CD4-positive, alpha-beta T cell (primary cell): Measurements from ENCODE around the gene CPNE4. TPM values are rescaled to one million over a fixed set of nuclear protein-coding genes. Genes with fewer than 3 reads are reported as not detected.

ENCODE experiments used
- ATAC-seq: fragments of 200-7000 bp; cut with Tn5 transposase; one replicate; pipeline ENCODE4 v1.10.0; 2022; ENCODE audit warnings: mild to moderate bottlenecking; ENCODE audit not compliant: poor library complexity
- CTCF ChIA-PET: fragments of 350-600 bp; sonication (Branson Sonifier 250); formaldehyde crosslinking; loops from one replicate; lab custom pipeline; 2021; ENCODE audit warnings: antibody characterized with exemption, inconsistent platforms; lab: Charles Lee
- POLR2A ChIA-PET: fragments of 350-600 bp; sonication (Branson Sonifier 250); formaldehyde crosslinking; loops from one replicate; lab custom pipeline; 2021; ENCODE audit warnings: antibody characterized with exemption, inconsistent platforms; lab: Charles Lee
- DNase-seq, 14 experiments: peaks; one replicate each; pipeline ENCODE4 v3.0.0-alpha.2; 2013 to 2020; ENCODE audit warnings: mixed read lengths in 2 of 14
- H3K27ac ChIP-seq, 2 donors: one replicate each; pipeline versions ENCODE4 v1.5.1 to v1.7.0; 2013; ENCODE audit warnings: low read length in 2 of 2, low read depth in 1 of 2, mild to moderate bottlenecking in 1 of 2
- H3K27me3 ChIP-seq, 2 experiments: 1 replicate in 1 of 2; 2 replicates in 1 of 2; pipeline versions ENCODE4 v1.6.1 to v1.7.0; 2013; ENCODE audit warnings: low read length in 2 of 2, control low read depth in 1 of 2, mild to moderate bottlenecking in 1 of 2, moderate library complexity in 1 of 2; ENCODE audit not compliant: insufficient read depth in 2 of 2, control insufficient read depth in 1 of 2
- H3K36me3 ChIP-seq: one replicate; pipeline ENCODE4 v1.6.1; 2013; ENCODE audit warnings: low read length, control low read depth; ENCODE audit not compliant: insufficient read depth
- H3K4me1 ChIP-seq: one replicate; pipeline ENCODE4 v1.6.1; 2013; ENCODE audit warnings: low read length, control low read depth; ENCODE audit not compliant: insufficient read depth
- H3K4me3 ChIP-seq: one replicate; pipeline ENCODE4 v1.5.1; 2013; ENCODE audit warnings: mild to moderate bottlenecking, low read length, moderate library complexity
- H3K9me3 ChIP-seq, 2 experiments: 1 replicate in 1 of 2; 2 replicates in 1 of 2; pipeline versions ENCODE4 v1.6.1 to v1.7.0; 2013; ENCODE audit warnings: low read length in 2 of 2, mild to moderate bottlenecking in 2 of 2, control low read depth in 1 of 2, moderate library complexity in 1 of 2; ENCODE audit not compliant: control insufficient read depth in 1 of 2, insufficient read depth in 1 of 2
- H3K27ac Mint-ChIP-seq: one replicate; pipeline ENCODE4 v1.8.0; 2020; ENCODE audit warnings: mixed read lengths
- H3K27me3 Mint-ChIP-seq: one replicate; pipeline ENCODE4 v1.8.0; 2021; ENCODE audit warnings: mixed read lengths
- H3K36me3 Mint-ChIP-seq: one replicate; pipeline ENCODE4 v1.8.0; 2021; ENCODE audit warnings: low read depth, mixed read lengths
- H3K4me1 Mint-ChIP-seq: one replicate; pipeline ENCODE4 v1.8.0; 2021; ENCODE audit warnings: low read depth, mixed read lengths
- H3K4me3 Mint-ChIP-seq: one replicate; pipeline ENCODE4 v1.8.0; 2020; ENCODE audit warnings: mild to moderate bottlenecking, mixed read lengths
- H3K9me3 Mint-ChIP-seq: one replicate; pipeline ENCODE4 v1.8.0; 2020; ENCODE audit warnings: mixed read lengths
- CTCF ChIP-seq: fragments of 200-600 bp; IDR thresholded peaks from one replicate; pipeline ENCODE4 v1.8.0; 2022; ENCODE audit warnings: antibody characterized with exemption, mild to moderate bottlenecking
- intact Hi-C, 2 experiments: fragments of 100-400 bp; cut with DNase I in 1 of 2; cut with micrococcal nuclease in 1 of 2; formaldehyde crosslinking; loops; one replicate each; pipeline versions ENCODE4 v1.15.1 to v1.9.0; 2023 to 2025; cut with DNase I, micrococcal nuclease
- total RNA-seq, 174 experiments: library from RNA in 2 of 174; stranded (reverse) in 2 of 174; gene quantifications; one replicate each; pipeline ENCODE4 v1.2.3 and lab custom pipeline; 2021 to 2026

The CPNE4 gene
- total RNA-seq, 2 experiments from 2014 or later, result not detected

- Histone ChIP-seq H3K27me3 (no peaks in the 10 kb centered on the region), H3K9me3 (no peaks in the 10 kb centered on the region), H3K4me1 (peaks cover 16% of the 10 kb centered on the region), H3K36me3 (no peaks in the 10 kb centered on the region), H3K27ac (no peak overlapping the region), H3K4me3 (no peak overlapping the region)
- ChIA-PET CTCF (no interaction called here), POLR2A (no interaction called here)
- TF ChIP-seq CTCF, result no peak
- no peak for ATAC-seq
- H3K4me3 Mint-ChIP-seq, result peak overlapping the region; percentile 1
- no peaks in the 10 kb centered on the region for H3K9me3 Mint-ChIP-seq
- no peak for DNase-seq
- H3K36me3 Mint-ChIP-seq, result peaks cover 23% of the 10 kb centered on the region
- H3K27me3 Mint-ChIP-seq, result no peaks in the 10 kb centered on the region
- H3K4me1 Mint-ChIP-seq, result peaks cover 41% of the 10 kb centered on the region
- intact Hi-C loops, result loop anchor here (10.0 kb wide), 3 partner anchors 121 to 909 kb away; partner anchors contain the start of genes ASTE1 (in 1 of the 2), DNAJC13 (in 1 of the 2), NEK11 (in 1 of the 2) and NUDT16 (in 1 of the 2)
- no peak overlapping the region for H3K27ac Mint-ChIP-seq
These were observed 529.4 kb downstream of the CPNE4 start for GRCh38 chr3:131505421-131505820.

- peak overlapping the region; percentile 93 for H3K27ac Mint-ChIP-seq
- CTCF ChIA-PET, result no interaction called here
- H3K36me3 Mint-ChIP-seq, result peaks cover 42% of the 10 kb centered on the region
These were observed 531.5 kb downstream of the CPNE4 start for GRCh38 chr3:131503320-131503635.

GRCh38 chr3:131502530-131503319, 532.1 kb downstream of the CPNE4 start, which contains the start of gene MRPL3:
Gene MRPL3 (minus strand): TSS chr3:131502971. CDS start chr3:131502821, 150 bp downstream.
- Histone ChIP-seq H3K36me3 (peaks cover 21% of the 10 kb centered on the region), H3K4me3 (peak within 1 kb of the TSS; percentile 71), H3K27ac (peak within 1 kb of the TSS; percentile 66 to 76), H3K4me1 (peaks cover 16% of the 10 kb centered on the region), H3K27me3 (no peaks in the 10 kb centered on the region), H3K9me3 (no peaks in the 10 kb centered on the region)
- Mint-ChIP-seq H3K4me3 (peak within 1 kb of the TSS; percentile 98), H3K4me1 (peaks cover 54% of the 10 kb centered on the region), H3K27ac (peak within 1 kb of the TSS; percentile 93), H3K9me3 (no peaks in the 10 kb centered on the region), H3K36me3 (peaks cover 47% of the 10 kb centered on the region), H3K27me3 (no peaks in the 10 kb centered on the region)
- intact Hi-C loops, result loop anchor here (2.0 to 10.0 kb wide), 8 partner anchors 118 to 1155 kb away; partner anchors contain the start of genes ASTE1 (in 2 of the 2), NEK11 (in 2 of the 2), ACAD11 (in 1 of the 2) and ATP2C1 (in 1 of the 2)
- peak; percentile 89 for ATAC-seq
- ChIA-PET CTCF (no interaction called here), POLR2A (interaction anchor here (1.2 to 1.9 kb wide), 3 partner anchors 22 to 476 kb away, joined by 3 to 5 read pairs (median 4); partner anchors contain the start of genes ASTE1, NEK11 and NUDT16)
- peak; percentile 72 to 93 (median 78) for DNase-seq
- TF ChIP-seq CTCF, result no peak

More at GRCh38 chr3:131503320-131503635, 531.5 kb downstream of the CPNE4 start:
- Mint-ChIP-seq H3K4me3 (peak overlapping the region; percentile 98), H3K4me1 (peaks cover 54% of the 10 kb centered on the region), H3K27me3 (no peaks in the 10 kb centered on the region), H3K9me3 (no peaks in the 10 kb centered on the region)
- Histone ChIP-seq H3K9me3 (no peaks in the 10 kb centered on the region), H3K27me3 (no peaks in the 10 kb centered on the region), H3K27ac (peak overlapping the region; percentile 66 to 76), H3K36me3 (peaks cover 16% of the 10 kb centered on the region), H3K4me3 (peak overlapping the region; percentile 71), H3K4me1 (peaks cover 16% of the 10 kb centered on the region)
- peak; percentile 7 for ATAC-seq
- DNase-seq, result peak in 1 of 14 experiments; percentile 19
- intact Hi-C loops, result loop anchor here (2.0 to 10.0 kb wide), 8 partner anchors 118 to 1154 kb away; partner anchors contain the start of genes ASTE1 (in 2 of the 2), NEK11 (in 2 of the 2), ACAD11 (in 1 of the 2) and ATP2C1 (in 1 of the 2)
- POLR2A ChIA-PET, result interaction anchor here (1.2 to 1.9 kb wide), 2 partner anchors 122 to 477 kb away, joined by 4 to 5 read pairs; partner anchors contain the start of genes ASTE1, NEK11 and NUDT16
- no peak for TF ChIP-seq CTCF
